K562 (cell line): ENCODE results near the gene PI4K2A. TPM values are rescaled to one million over a fixed set of nuclear protein-coding genes. Genes with fewer than 3 reads are reported as not detected.

Experiments used
- ATAC-seq: fragments of 200-7000 bp; cut with Tn5 transposase; 3 replicates; pipeline ENCODE4 v1.9.1; 2020; ENCODE audit warnings: moderate library complexity
- BruUV-seq: library from RNA; stranded (reverse); fragments of 400-500 nt; replicated peaks from 2 replicates; lab custom pipeline; 2021; lab: Mats Ljungman, UMichigan
- CTCF ChIA-PET: fragments of 300-600 bp; formaldehyde crosslinking; extraction: SDS; loops from one replicate; lab custom pipeline; 2021; ENCODE audit warnings: low intra/inter-chr PET ratio; lab: Yijun Ruan, JAX
- POLR2A ChIA-PET: fragments of 300-600, 350-650 bp; sonication (Branson Sonifier 250); formaldehyde crosslinking; extraction: SDS; loops from one replicate; lab custom pipeline; 2021; ENCODE audit warnings: antibody characterized with exemption, inconsistent platforms; lab: Yijun Ruan, JAX
- DNase-seq, 4 experiments: peaks; one replicate each; pipeline versions ENCODE4 v3.0.0 to v3.0.0-alpha.2; 2011 to 2018; ENCODE audit warnings: low spot score in 3 of 4, mixed read lengths in 3 of 4; ENCODE audit errors: extremely low read depth in 1 of 4
- FAIRE-seq: peaks from 2 replicates; lab custom pipeline; 2011; peaks lifted over from hg19 to GRCh38; lab: Jason Lieb, UNC
- H2AFZ ChIP-seq: 2 replicates; pipeline ENCODE4 v1.6.0; 2011; ENCODE audit warnings: low read depth, low read length, control low read depth, inconsistent platforms
- H3K27ac ChIP-seq: fragments of 200-600 bp; 3 replicates; pipeline ENCODE4 v1.8.0; 2011; ENCODE audit warnings: low read depth, mild to moderate bottlenecking, control low read depth, inconsistent platforms, low read length, moderate library complexity, mixed read lengths; ENCODE audit errors: extremely low read depth
- H3K27me3 ChIP-seq, 2 experiments: fragments of 300-600 bp in 1 of 2; 2 replicates in 1 of 2; 3 replicates in 1 of 2; pipeline versions ENCODE4 v1.6.0 to v1.8.0; 2011; ENCODE audit warnings: inconsistent platforms in 2 of 2, low read length in 2 of 2, mild to moderate bottlenecking in 1 of 2, mixed read lengths in 1 of 2, moderate library complexity in 1 of 2; ENCODE audit not compliant: control insufficient read depth in 2 of 2, insufficient read depth in 2 of 2
- H3K36me3 ChIP-seq: fragments of 300-600 bp; 3 replicates; pipeline ENCODE4 v1.8.0; 2011; ENCODE audit warnings: mild to moderate bottlenecking, low read length, inconsistent platforms; ENCODE audit not compliant: control insufficient read depth, insufficient read depth
- H3K4me1 ChIP-seq, 2 experiments: fragments of 200-600 bp in 1 of 2; replicated peaks in 1 of 2; 2 replicates in 1 of 2; 3 replicates in 1 of 2; pipeline versions ENCODE4 v1.5.1 to v1.8.0; 2011; ENCODE audit warnings: inconsistent platforms in 2 of 2, low read length in 2 of 2, mild to moderate bottlenecking in 1 of 2, mixed read lengths in 1 of 2, moderate library complexity in 1 of 2; ENCODE audit not compliant: control insufficient read depth in 2 of 2, insufficient read depth in 2 of 2
- H3K4me2 ChIP-seq: 2 replicates; pipeline ENCODE4 v1.6.1; 2011; ENCODE audit warnings: low read length, control low read depth, inconsistent platforms, mixed read lengths; ENCODE audit not compliant: insufficient read depth
- H3K4me3 ChIP-seq: fragments of 200-600 bp; sonication (generic), shearing (Covaris generic); 2 replicates; pipeline ENCODE4 v1.5.1; 2016; ENCODE audit warnings: control low read depth, inconsistent platforms
- H3K79me2 ChIP-seq: fragments of 200-600 bp; 3 replicates; pipeline ENCODE4 v1.8.0; 2011; ENCODE audit warnings: low read length, inconsistent platforms; ENCODE audit not compliant: control insufficient read depth, insufficient read depth
- H3K9ac ChIP-seq, 2 experiments: 2 replicates each; pipeline versions ENCODE4 v1.6.0 to v1.6.1; 2011; ENCODE audit warnings: low read depth in 2 of 2, low read length in 2 of 2, control low read depth in 1 of 2, inconsistent platforms in 1 of 2, mild to moderate bottlenecking in 1 of 2, mixed read lengths in 1 of 2; ENCODE audit not compliant: insufficient read depth in 1 of 2
- H3K9me1 ChIP-seq: one replicate; pipeline ENCODE4 v1.6.0; 2011; ENCODE audit warnings: inconsistent platforms, mild to moderate bottlenecking, low read length, moderate library complexity; ENCODE audit not compliant: control insufficient read depth, insufficient read depth
- H3K9me3 ChIP-seq: replicated peaks from 2 replicates; pipeline ENCODE4 v1.5.1; 2011; ENCODE audit warnings: low read depth, low read length, inconsistent platforms; ENCODE audit not compliant: control insufficient read depth, insufficient read depth
- H4K20me1 ChIP-seq: replicated peaks from 2 replicates; pipeline ENCODE4 v1.6.1; 2011; ENCODE audit warnings: low read length, inconsistent platforms, mixed read lengths; ENCODE audit not compliant: control insufficient read depth, insufficient read depth
- ARHGAP35 ChIP-seq: fragments of 450-650 bp; IDR thresholded peaks from 2 replicates; pipeline ENCODE4 v1.6.1; 2018; ENCODE audit not compliant: partially characterized antibody
- HNRNPUL1 ChIP-seq: fragments of 200-400 bp; formaldehyde crosslinking; IDR thresholded peaks from 2 replicates; pipeline ENCODE4 v1.6.1; 2017; ENCODE audit warnings: low read length
- SUPT5H ChIP-seq: fragments of 450-650 bp; IDR thresholded peaks from 2 replicates; pipeline ENCODE4 v1.6.1; 2016
- ZFP36 ChIP-seq: fragments of 150-350 bp; IDR thresholded peaks from 2 replicates; pipeline ENCODE4 v1.6.1; 2018; ENCODE audit warnings: low read length, low read depth; ENCODE audit not compliant: partially characterized antibody
- WGBS: fragments of 100-300 bp; shearing (Covaris generic); methylation state at CpG from one replicate; pipeline ENCODE4 v1.1.6; 2016; ENCODE audit warnings: low coverage, mixed read lengths; ENCODE audit not compliant: insufficient coverage; ENCODE audit errors: missing lambda C conversion rate; 5-methylcytosine and 5-hydroxymethylcytosine counted together
- in situ Hi-C: fragments of 300-500 bp; cut with MboI; formaldehyde crosslinking; loops from 4 replicates; pipeline ENCODE4 v1.15.0; 2018; ENCODE audit warnings: inconsistent platforms, mixed read lengths
- intact Hi-C: fragments of 100-400 bp; cut with micrococcal nuclease; formaldehyde crosslinking; loops from 2 replicates; pipeline ENCODE4 v1.14.2; 2022
- polyA plus RNA-seq, 8 experiments: library from polyadenylated mRNA; depleted of rRNA in 4 of 8; stranded (reverse) in 5 of 8; unstranded in 3 of 8; fragments of >200 nt; fragmentation: Nextera tagmentation in 2 of 8; fragmentation: Illumina TruSeq in 1 of 8; extraction: Ambion mirVana in 2 of 8; extraction: Trizol in 1 of 8; gene quantifications; 2 replicates each; pipeline versions ENCODE4 v1.2.1 to v1.2.3, GENCODE V29; 2011 to 2014; ENCODE audit warnings: inconsistent platforms in 1 of 8, missing spikeins in 1 of 8
- total RNA-seq, 7 experiments: library from RNA; depleted of rRNA in 6 of 7; stranded (reverse); fragments of >200 nt in 6 of 7; fragmentation: Illumina TruSeq in 2 of 7; extraction: Trizol in 2 of 7; gene quantifications; 2 replicates each; pipeline versions ENCODE4 v1.2.1 to v1.2.3, GENCODE V29; 2011 to 2021; ENCODE audit warnings: low replicate concordance in 1 of 7
- TF ChIP-seq, protein P1 (sequence below): sonication (generic); formaldehyde crosslinking; IDR thresholded peaks from 2 replicates; pipeline ENCODE4 v1.8.1; 2023; ENCODE audit warnings: mild to moderate bottlenecking, missing genetic modification reagents
- TF ChIP-seq, protein P2 (sequence below), 2 experiments: fragments of 200-800 bp in 1 of 2; sonication (Bioruptor generic) in 1 of 2; sonication (generic) in 1 of 2; formaldehyde crosslinking in 1 of 2; IDR thresholded peaks in 1 of 2; conservative IDR thresholded peaks in 1 of 2; 2 replicates each; pipeline versions ENCODE4 v1.5.0 to v1.6.1; 2016 to 2020; ENCODE audit warnings: missing compliant biosample characterization in 1 of 2, missing genetic modification characterization in 1 of 2, missing genetic modification reagents in 1 of 2

Gene PI4K2A
- total and polyA plus RNA-seq, 9 of the 15 experiments (the other 6 are each of a cell fraction or from before 2014, with no cell fraction given) = 4.4 to 28.4 (median 16.5) TPM

DNA sequence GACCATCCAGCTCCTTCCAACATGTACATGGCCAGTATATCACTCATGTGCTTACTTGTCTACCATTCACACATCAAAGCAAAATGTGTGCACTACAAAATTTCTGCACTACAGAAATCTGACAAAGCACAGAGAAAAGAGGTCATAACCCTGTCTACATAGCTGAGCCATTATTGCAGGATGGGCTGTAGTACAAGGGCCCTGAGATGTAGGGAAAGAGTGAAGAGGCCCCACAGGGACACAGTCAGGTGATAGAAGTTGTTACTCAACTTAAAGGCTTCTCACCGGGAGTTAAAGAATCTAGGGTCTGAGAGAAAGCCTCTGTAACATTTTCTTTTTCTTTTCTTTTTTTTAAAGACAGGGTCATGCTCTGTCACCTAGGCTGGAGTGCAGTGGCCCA lies 29.1 kb downstream of the PI4K2A start:
- no peak overlapping the region for H3K9ac ChIP-seq
- intact Hi-C loops = no loop called here
- H3K4me3 ChIP-seq = no peak overlapping the region
- H4K20me1 ChIP-seq = no peaks in the 10 kb centered on the region
- no peak overlapping the region for H3K27ac ChIP-seq
- ATAC-seq = no peak
- H3K9me3 ChIP-seq = no peaks in the 10 kb centered on the region
- ChIA-PET CTCF (no interaction called here), POLR2A (interaction anchor here (0.6 to 1.2 kb wide), 3 partner anchors 9 to 203 kb away, joined by 4 to 5 read pairs (median 5); no protein-coding TSS in a partner anchor)
- H3K9me1 ChIP-seq = no peaks in the 10 kb centered on the region
- no peaks in the 10 kb centered on the region for H3K27me3 ChIP-seq
- H3K4me1 ChIP-seq = peaks cover 19 to 30% of the 10 kb centered on the region in 2 experiments
- BruUV-seq = no TSS peak
- H2AFZ ChIP-seq = no peak overlapping the region
- FAIRE-seq = no peak
- TF ChIP-seq ZFP36 (no peak), HNRNPUL1 (no peak), ARHGAP35 (no peak), SUPT5H (no peak)
- TF ChIP-seq, protein P1, sequence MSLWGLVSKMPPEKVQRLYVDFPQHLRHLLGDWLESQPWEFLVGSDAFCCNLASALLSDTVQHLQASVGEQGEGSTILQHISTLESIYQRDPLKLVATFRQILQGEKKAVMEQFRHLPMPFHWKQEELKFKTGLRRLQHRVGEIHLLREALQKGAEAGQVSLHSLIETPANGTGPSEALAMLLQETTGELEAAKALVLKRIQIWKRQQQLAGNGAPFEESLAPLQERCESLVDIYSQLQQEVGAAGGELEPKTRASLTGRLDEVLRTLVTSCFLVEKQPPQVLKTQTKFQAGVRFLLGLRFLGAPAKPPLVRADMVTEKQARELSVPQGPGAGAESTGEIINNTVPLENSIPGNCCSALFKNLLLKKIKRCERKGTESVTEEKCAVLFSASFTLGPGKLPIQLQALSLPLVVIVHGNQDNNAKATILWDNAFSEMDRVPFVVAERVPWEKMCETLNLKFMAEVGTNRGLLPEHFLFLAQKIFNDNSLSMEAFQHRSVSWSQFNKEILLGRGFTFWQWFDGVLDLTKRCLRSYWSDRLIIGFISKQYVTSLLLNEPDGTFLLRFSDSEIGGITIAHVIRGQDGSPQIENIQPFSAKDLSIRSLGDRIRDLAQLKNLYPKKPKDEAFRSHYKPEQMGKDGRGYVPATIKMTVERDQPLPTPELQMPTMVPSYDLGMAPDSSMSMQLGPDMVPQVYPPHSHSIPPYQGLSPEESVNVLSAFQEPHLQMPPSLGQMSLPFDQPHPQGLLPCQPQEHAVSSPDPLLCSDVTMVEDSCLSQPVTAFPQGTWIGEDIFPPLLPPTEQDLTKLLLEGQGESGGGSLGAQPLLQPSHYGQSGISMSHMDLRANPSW = no peak
- TF ChIP-seq, protein P2, sequence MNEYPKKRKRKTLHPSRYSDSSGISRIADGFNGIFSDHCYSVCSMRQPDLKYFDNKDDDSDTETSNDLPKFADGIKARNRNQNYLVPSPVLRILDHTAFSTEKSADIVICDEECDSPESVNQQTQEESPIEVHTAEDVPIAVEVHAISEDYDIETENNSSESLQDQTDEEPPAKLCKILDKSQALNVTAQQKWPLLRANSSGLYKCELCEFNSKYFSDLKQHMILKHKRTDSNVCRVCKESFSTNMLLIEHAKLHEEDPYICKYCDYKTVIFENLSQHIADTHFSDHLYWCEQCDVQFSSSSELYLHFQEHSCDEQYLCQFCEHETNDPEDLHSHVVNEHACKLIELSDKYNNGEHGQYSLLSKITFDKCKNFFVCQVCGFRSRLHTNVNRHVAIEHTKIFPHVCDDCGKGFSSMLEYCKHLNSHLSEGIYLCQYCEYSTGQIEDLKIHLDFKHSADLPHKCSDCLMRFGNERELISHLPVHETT (CRISPR knock-in tag; conservative IDR thresholded peaks at IDR 0.05 in 1 of 2, IDR thresholded peaks at IDR 0.05 in 1 of 2) = no peak
- 90% methylated on average over 1 of the region's 1 CpG for WGBS
- H3K36me3 ChIP-seq = peaks cover 59% of the 10 kb centered on the region; the same call in 2 of the 3 replicates
- H3K79me2 ChIP-seq = no peaks in the 10 kb centered on the region
- no peak overlapping the region for H3K4me2 ChIP-seq
- no peak for DNase-seq
- in situ Hi-C loops = no loop called here
